GM06990 (cell line): ENCODE results near the gene FIBIN.
"Not testable (repeated sequence)": the region's sequence is repeated elsewhere in the genome, so short reads cannot be mapped to it uniquely, and the experiment has no call there.

Experiments used
- DNase-seq: peaks from one replicate; pipeline ENCODE4 v3.0.0-alpha.2; 2011; ENCODE audit not compliant: insufficient read length; ENCODE audit errors: extremely low read depth
- H3K27me3 ChIP-seq: replicated peaks from 2 replicates; pipeline ENCODE4 v1.6.0; 2011; ENCODE audit warnings: low read length; ENCODE audit not compliant: control insufficient read depth, insufficient read depth
- H3K36me3 ChIP-seq: 2 replicates; pipeline ENCODE4 v1.5.1; 2011; ENCODE audit warnings: low read length; ENCODE audit not compliant: control insufficient read depth, insufficient read depth
- H3K4me3 ChIP-seq: replicated peaks from 2 replicates; pipeline ENCODE4 v1.5.1; 2011; ENCODE audit warnings: low read depth, mild to moderate bottlenecking, control low read depth, low read length
- TF ChIP-seq, protein P1 (sequence below): IDR thresholded peaks from 2 replicates; pipeline ENCODE4 v1.5.1; 2011; ENCODE audit warnings: low read length, control low read depth, mild to moderate bottlenecking, inconsistent platforms; ENCODE audit not compliant: insufficient read depth, poor library complexity, severe bottlenecking

FIBIN gene

DNA sequence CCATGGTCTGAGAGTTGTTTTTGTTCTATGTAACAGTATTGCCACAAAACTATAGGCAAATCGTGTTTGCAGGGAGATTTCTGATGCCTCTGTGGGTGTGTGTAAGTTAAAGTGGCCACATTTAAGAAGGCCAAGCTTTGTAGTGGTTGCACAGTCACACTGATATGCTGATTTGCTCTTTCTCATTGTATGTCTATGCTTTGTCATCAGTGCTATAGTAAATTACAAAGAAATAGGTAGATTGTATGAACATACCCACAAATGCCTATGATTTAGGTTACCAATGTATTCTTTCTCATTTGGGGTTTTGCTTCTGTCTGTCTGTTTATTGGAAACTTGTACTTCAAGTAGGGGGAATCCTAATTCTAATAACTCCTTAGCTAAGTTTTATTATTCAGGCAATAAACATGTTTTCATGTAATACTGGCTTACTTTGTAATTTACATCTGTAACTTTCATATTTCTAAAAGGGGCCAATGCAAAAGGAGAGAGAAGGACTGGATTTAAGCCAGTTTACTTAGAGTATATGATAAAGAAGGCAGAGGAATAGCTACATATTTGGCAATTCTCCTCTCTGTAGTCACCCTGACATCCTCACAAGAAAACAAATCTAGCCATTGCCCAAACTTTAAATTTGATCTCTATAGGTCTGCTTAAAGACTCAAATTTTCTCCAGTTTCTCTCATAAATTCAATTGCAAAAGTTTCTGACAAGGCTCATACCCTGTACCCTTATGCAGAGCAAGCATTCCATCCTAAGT is 2.0 kb downstream of the FIBIN start:
- TF ChIP-seq, protein P1, sequence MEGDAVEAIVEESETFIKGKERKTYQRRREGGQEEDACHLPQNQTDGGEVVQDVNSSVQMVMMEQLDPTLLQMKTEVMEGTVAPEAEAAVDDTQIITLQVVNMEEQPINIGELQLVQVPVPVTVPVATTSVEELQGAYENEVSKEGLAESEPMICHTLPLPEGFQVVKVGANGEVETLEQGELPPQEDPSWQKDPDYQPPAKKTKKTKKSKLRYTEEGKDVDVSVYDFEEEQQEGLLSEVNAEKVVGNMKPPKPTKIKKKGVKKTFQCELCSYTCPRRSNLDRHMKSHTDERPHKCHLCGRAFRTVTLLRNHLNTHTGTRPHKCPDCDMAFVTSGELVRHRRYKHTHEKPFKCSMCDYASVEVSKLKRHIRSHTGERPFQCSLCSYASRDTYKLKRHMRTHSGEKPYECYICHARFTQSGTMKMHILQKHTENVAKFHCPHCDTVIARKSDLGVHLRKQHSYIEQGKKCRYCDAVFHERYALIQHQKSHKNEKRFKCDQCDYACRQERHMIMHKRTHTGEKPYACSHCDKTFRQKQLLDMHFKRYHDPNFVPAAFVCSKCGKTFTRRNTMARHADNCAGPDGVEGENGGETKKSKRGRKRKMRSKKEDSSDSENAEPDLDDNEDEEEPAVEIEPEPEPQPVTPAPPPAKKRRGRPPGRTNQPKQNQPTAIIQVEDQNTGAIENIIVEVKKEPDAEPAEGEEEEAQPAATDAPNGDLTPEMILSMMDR: no peak
- DNase-seq: no peak
- Histone ChIP-seq H3K36me3 (no peaks in the 10 kb centered on the region), H3K4me3 (no peak overlapping the region), H3K27me3 (no peaks in the 10 kb centered on the region)

- TF ChIP-seq, protein P1: no peak
- no peak for DNase-seq
- Histone ChIP-seq H3K4me3 (no peak overlapping the region), H3K27me3 (no peaks in the 10 kb centered on the region), H3K36me3 (no peaks in the 10 kb centered on the region)
These were observed 3.5 kb downstream of the FIBIN start for GRCh38 chr11:26997378-26997777.

DNA sequence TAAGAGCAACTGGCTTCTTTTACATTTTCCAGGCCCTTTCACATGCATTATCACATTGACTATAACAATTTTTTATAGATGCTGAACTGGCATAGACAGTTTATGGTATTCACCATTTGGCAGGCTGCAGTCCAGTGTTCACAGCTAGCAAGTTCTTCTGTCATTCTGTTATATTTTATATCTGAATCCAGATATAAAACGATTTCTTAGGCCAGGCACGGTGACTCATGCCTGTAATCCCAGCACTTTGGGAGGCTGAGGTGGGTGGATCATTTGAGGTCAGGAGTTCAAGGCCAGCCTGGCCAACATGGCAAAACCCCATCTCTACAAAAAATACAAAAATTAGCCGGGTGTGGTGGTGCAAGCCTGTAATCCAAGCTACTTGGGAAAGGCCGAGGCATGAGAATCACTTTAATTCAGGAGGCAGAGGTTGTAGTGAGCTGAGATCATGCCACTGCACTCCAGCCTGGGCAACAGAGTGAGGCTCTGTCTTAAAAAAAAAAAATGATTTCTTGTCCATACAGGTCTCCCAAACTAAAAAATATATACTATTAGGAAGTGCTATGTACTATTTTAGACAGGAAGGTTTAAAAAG is 7.3 kb downstream of the FIBIN start:
- H3K27me3 ChIP-seq, H3K36me3 ChIP-seq, DNase-seq, H3K4me3 ChIP-seq: not testable (repeated sequence)

GRCh38 chr11:27002431-27002830 is 8.5 kb downstream of the FIBIN start:
- Histone ChIP-seq H3K27me3 (no peaks in the 10 kb centered on the region), H3K36me3 (no peaks in the 10 kb centered on the region), H3K4me3 (no peak overlapping the region)
- no peak for DNase-seq
- TF ChIP-seq, protein P1: no peak

DNA sequence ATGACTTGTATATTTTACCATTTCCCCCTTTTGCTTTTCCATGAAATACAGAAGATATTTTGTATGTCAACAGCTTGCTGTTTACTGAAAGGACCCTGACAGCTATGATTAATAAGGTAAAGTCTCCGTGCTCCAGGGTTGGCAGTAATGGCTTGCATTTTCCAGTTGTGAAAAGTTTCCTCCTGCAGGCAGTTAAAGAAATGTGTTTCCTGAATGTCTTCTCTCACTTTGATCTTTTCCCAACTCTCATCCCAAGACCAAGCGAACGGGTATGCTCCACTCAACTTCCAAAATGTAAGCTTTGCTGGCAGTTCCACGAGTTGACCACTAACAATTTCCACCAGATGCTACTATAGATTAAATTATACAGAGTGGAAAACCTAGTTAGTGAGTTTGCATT is 8.9 kb downstream of the FIBIN start:
- DNase-seq: no peak
- TF ChIP-seq, protein P1: no peak
- Histone ChIP-seq H3K4me3 (no peak overlapping the region), H3K36me3 (no peaks in the 10 kb centered on the region), H3K27me3 (no peaks in the 10 kb centered on the region)

GRCh38 chr11:27004103-27004502 is 10.2 kb downstream of the FIBIN start:
- TF ChIP-seq, protein P1: no peak
- no peak for DNase-seq
- no peaks in the 10 kb centered on the region for H3K36me3 ChIP-seq

More at GRCh38 chr11:27004103-27004502, 10.2 kb downstream of the FIBIN start:
- no peaks in the 10 kb centered on the region for H3K27me3 ChIP-seq
- no peak overlapping the region for H3K4me3 ChIP-seq
